Hematopoietic multipotent progenitor cell treated with erythropoietin and hydrocortisone succinate and interleukin-3 and kit ligand, for 6 days (in vitro differentiated cells): ENCODE results near the gene TMEM42.
"Not testable (repeated sequence)": the region's sequence is repeated elsewhere in the genome, so short reads cannot be mapped to it uniquely, and the experiment has no call there.

Experiments used
- DNase-seq: peaks from one replicate; pipeline ENCODE4 v3.0.0-alpha.2; 2015

The TMEM42 gene

GRCh38 chr3:44861412-44862225 is at the start of gene TMEM42:
Gene TMEM42 (plus strand): TSS chr3:44861912. CDS start chr3:44861925, 13 bp downstream.
- DNase-seq, result peak; percentile 93

- no peak for DNase-seq
Measured at GRCh38 chr3:44814751-44815150, 47.0 kb upstream of the TMEM42 start.

DNA sequence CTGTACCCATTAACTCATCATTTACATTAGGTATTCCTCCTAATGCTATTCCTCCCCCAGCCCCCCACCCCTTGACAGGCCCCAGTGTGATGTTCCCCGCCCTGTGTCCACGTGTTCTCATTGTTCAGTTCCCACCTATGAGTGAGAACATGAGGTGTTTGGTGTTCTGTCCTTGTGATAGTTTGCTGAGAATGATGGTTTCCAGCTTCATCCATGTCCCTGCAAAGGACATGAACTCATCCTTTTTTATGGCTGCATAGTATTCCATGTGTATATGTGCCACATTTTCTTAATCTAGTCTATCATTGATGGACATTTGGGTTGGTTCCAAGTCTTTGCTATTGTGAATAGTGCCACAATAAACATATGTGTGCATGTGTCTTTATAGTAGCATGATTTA is 45.4 kb upstream of the TMEM42 start:
- DNase-seq, result not testable (repeated sequence)

DNA sequence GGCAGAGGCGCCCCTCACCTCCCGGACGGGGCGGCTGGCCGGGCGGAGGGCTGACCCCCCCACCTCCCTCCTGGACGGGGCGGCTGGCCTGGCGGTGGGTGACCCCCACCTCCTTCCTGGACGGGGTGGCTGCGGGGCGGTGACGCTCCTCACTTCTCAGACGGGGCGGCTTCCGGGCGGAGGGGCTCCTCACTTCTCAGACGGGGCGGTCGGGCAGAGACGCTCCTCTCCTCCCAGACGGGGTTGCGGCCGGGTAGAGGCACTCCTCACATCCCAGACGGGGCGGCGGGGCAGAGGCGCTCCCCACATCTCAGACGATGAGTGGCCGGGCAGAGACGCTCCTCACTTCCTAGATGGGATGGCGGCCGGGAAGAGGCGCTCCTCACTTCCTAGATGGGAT is 40.5 kb upstream of the TMEM42 start:
- DNase-seq, result not testable (repeated sequence)

- no peak for DNase-seq
Measured at GRCh38 chr3:44825264-44825925, 36.3 kb upstream of the TMEM42 start.

- no peak for DNase-seq
Measured at GRCh38 chr3:44827196-44827595, 34.5 kb upstream of the TMEM42 start.

DNA sequence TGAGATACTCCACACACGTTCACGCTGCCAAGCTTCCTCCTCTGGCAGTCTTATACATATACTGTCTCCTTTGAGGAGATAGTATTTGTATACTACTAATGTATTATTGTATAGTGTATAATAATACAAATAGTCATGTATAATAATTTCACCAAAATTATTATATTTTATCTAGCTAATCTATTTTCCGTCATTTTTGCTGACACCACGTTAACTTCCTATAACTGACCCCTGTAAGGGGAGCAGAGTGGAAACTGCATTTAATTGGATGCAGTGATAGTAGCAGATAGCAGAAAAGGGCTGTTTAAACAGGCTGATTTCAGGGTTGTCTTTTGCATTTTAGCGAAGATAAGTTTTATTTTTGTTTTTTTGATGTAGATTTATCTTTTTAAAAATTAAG is 30.5 kb upstream of the TMEM42 start:
- no peak for DNase-seq

- DNase-seq, result no peak
Measured at GRCh38 chr3:44832032-44832431, 29.7 kb upstream of the TMEM42 start.

GRCh38 chr3:44832965-44833364 is 28.7 kb upstream of the TMEM42 start:
- no peak for DNase-seq

DNA sequence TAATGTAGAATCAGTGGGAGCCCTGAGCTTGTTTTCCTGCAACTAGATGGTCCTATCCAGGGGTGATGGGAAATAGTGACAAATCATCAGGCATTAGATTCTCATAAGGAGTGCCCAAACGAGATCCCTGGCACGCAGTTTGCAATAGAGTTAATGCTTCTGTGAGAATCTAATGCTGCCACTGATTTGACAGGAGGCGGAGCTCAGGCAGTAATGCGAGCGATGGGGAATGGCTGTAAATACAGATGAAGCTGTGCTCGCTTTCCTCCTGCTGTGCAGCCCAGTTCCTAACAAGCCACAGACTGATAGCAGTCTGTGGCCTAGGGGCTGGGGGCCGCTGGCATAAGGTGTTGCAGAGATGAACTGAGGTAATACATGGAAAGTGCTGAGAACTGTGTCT is 28.3 kb upstream of the TMEM42 start:
- no peak for DNase-seq

DNA sequence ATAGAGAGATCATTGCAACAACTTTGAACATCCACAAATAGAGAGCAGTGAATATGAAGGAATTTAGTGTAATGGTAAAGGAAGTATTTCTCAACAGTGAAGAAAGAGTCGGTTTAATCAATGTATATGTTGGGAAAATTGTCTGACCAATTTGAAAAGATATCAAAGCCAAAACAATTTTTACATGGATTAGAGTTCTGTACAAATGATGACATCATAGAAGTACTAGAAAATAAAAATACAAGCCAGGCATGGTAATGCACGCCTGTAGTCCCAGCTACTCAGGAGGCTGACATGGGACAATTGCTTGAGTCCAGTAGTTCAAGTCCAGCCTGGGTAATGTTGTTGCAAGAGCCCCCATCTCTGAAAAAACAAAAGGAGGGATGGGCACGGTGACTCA is 26.0 kb upstream of the TMEM42 start:
- no peak for DNase-seq

GRCh38 chr3:44842376-44842775 is 19.3 kb upstream of the TMEM42 start:
- DNase-seq, result no peak

- no peak for DNase-seq
Measured at GRCh38 chr3:44845528-44846520, 15.9 kb upstream of the TMEM42 start.

- no peak for DNase-seq
Measured at GRCh38 chr3:44848634-44849033, 13.1 kb upstream of the TMEM42 start.

DNA sequence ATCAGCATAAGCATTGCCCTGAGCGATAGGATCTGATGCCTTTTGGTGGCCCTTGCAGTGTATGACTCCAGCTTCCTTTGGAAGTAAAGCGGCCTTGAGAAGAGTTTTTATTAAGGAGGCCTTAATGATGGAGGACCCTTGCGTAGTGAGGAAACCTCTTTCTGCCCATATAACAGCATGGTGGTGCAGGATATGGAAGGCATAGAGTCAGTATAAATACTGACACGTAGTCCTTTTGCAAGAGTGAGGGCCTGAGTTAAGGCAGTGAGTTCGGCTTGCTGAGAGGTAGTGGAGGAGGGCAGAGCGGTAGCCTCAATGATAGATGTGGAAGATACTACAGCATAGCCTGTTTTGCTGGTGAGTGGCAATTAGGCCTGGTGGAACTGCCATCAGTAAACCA is 5.0 kb upstream of the TMEM42 start:
- not testable (repeated sequence) for DNase-seq

GRCh38 chr3:44860117-44860516 is 1.6 kb upstream of the TMEM42 start:
- no peak for DNase-seq

DNA sequence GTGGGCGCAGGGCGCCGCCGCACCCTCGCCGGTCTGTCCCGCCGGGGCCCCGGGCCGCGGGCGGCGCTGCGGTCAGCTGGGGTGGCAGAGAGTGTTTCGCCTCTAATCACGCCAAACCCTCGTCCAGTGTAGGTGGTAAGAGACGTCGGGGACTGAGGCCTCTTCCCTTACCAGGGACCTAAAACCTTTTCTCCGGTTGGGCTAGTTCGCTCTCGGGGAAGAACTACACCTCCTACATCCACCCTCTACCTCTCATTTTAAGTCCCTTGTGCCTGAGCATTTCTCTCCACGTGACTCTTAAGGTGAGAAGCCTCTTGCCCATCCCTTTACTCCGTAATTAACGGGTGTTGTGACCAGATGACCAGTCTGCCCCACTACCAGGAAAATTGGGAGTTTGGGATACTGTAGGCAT is 520 bp downstream of the TMEM42 start:
- DNase-seq, result peak; percentile 56

- DNase-seq, result no peak
Measured at GRCh38 chr3:44865272-44866035, 3.7 kb downstream of the TMEM42 start.

- DNase-seq, result no peak
Measured at GRCh38 chr3:44867421-44868111, 5.9 kb downstream of the TMEM42 start.

GRCh38 chr3:44870375-44871061 is 8.8 kb downstream of the TMEM42 start:
- no peak for DNase-seq

GRCh38 chr3:44874308-44874707 is 12.6 kb downstream of the TMEM42 start, which contains the start of gene TGM4:
Gene TGM4 (plus strand): TSS chr3:44874608. CDS start chr3:44874679, 71 bp downstream.
- DNase-seq, result no peak
